GM21360 (cell line): ENCODE measurements around the gene SYNCRIP.
"Not testable (repeated sequence)": the region's sequence is repeated elsewhere in the genome, so short reads cannot be mapped to it uniquely, and the experiment has no call there.

Source experiments
- ATAC-seq: cut with Tn5 transposase; IDR thresholded peaks from one replicate; pipeline ENCODE4 v1.9.1; 2021; ENCODE audit warnings: mild to moderate bottlenecking, moderate library complexity; ENCODE audit not compliant: unreplicated experiment

The SYNCRIP gene

GRCh38 chr6:85642774-85643536 is at the start of gene SYNCRIP:
SYNCRIP (minus strand) TSS chr6:85642886; CDS start chr6:85641439, 1,447 bp downstream.
- peak; percentile 72 for ATAC-seq

GRCh38 chr6:85691478-85691877 is 48.8 kb upstream of the SYNCRIP start:
- no peak for ATAC-seq

- ATAC-seq = no peak
These were observed 47.4 kb upstream of the SYNCRIP start for GRCh38 chr6:85690071-85690470.

GRCh38 chr6:85685713-85686112 is 43.0 kb upstream of the SYNCRIP start:
- ATAC-seq = peak; percentile 88

- no peak for ATAC-seq
These were observed 42.1 kb upstream of the SYNCRIP start for GRCh38 chr6:85684809-85685171.

GRCh38 chr6:85684133-85684808 is 41.6 kb upstream of the SYNCRIP start:
- ATAC-seq = no peak

- ATAC-seq = not testable (repeated sequence)
These were observed 39.2 kb upstream of the SYNCRIP start for GRCh38 chr6:85681899-85682298.

GRCh38 chr6:85680388-85680787 is 37.7 kb upstream of the SYNCRIP start:
- ATAC-seq = no peak

GRCh38 chr6:85679445-85680123 is 36.9 kb upstream of the SYNCRIP start:
- no peak for ATAC-seq

GRCh38 chr6:85678602-85679444 is 36.1 kb upstream of the SYNCRIP start:
- ATAC-seq = peak; percentile 79

- ATAC-seq = no peak
These were observed 35.4 kb upstream of the SYNCRIP start for GRCh38 chr6:85678026-85678601.

GRCh38 chr6:85677234-85677956 is 34.7 kb upstream of the SYNCRIP start:
- ATAC-seq = no peak

- ATAC-seq = no peak
These were observed 33.5 kb upstream of the SYNCRIP start for GRCh38 chr6:85676086-85676729.

- no peak for ATAC-seq
These were observed 32.5 kb upstream of the SYNCRIP start for GRCh38 chr6:85675030-85675819.

- ATAC-seq = no peak
These were observed 31.9 kb upstream of the SYNCRIP start for GRCh38 chr6:85674604-85675003.

GRCh38 chr6:85673198-85674139 is 30.8 kb upstream of the SYNCRIP start:
- no peak for ATAC-seq

- no peak for ATAC-seq
These were observed 29.9 kb upstream of the SYNCRIP start for GRCh38 chr6:85672623-85673022.

GRCh38 chr6:85672050-85672449 is 29.4 kb upstream of the SYNCRIP start:
- ATAC-seq = no peak
